Hematopoietic multipotent progenitor cell treated with erythropoietin and hydrocortisone succinate and interleukin-3 and kit ligand, for 8 days (in vitro differentiated cells): Measurements from ENCODE around the gene KCNN4.

Experiments
- DNase-seq: peaks from one replicate; pipeline ENCODE4 v3.0.0-alpha.2; 2015

KCNN4 gene

GRCh38 chr19:43748205-43748594, 32.6 kb downstream of the KCNN4 start:
- DNase-seq: no peak

- no peak for DNase-seq
Measured at GRCh38 chr19:43747557-43748204, 33.1 kb downstream of the KCNN4 start.

- peak; percentile 48 for DNase-seq
Measured at GRCh38 chr19:43743059-43743458, 37.7 kb downstream of the KCNN4 start.

DNA sequence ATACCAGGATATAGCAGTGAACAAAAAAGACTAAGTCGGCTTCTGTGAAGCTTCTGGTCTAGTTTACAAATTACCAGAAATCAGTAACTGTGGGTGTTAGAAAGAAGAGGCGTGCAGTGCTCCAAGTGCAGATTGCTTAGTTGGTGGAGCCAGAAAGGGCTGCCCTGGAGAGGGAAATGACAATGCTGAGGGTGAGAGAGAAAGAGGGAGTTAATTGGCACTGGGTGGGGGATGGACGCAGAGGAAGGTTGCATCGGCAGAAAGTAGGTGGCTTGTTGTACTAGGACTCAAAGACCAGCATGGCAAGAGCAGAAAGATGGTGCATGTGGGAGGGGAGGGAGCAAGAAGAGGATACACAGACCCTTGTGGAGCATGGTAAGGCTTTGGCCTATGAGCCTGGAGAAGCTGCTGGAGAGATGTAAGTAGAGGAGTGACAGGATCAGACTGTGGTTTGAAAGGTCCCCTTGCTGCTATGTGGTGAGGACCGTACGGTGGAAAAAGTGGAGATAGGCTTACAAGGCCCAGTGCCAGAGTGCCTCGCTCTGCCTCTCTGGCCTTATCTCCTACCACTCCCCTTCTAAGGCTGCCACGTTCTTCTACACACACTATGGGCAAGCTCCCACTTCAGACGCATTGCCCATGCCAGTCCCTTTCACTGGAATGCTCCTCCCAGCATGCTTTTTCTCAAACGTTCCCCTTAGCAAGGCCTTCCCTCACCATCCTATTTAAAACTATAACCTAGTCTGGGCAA, 39.5 kb downstream of the KCNN4 start:
- DNase-seq: peak; percentile 89

- no peak for DNase-seq
Measured at GRCh38 chr19:43739439-43740235, 41.1 kb downstream of the KCNN4 start.

GRCh38 chr19:43738780-43739211, 42.0 kb downstream of the KCNN4 start:
- DNase-seq: peak; percentile 81

- DNase-seq: no peak
Measured at GRCh38 chr19:43735957-43736356, 44.8 kb downstream of the KCNN4 start.

DNA sequence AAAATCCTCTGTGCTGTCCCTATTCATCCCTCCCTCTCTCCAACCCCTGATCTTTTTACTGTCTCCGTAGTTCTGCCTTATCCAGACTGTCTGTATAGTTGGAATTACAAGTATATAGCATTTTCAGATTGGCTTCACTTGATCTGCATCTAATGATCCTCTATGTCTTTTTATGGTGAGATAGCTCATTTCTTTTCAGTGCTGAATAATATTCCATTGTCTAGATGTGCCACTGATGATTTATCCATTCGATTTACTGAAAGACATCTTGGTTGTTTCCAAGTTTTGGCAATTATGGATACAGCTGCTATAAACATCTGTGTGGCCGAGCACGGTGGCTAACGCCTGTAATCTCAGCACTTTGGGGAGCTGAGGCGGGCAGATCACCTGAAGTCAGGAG, 45.8 kb downstream of the KCNN4 start:
- DNase-seq: no peak

GRCh38 chr19:43731846-43732245, 48.9 kb downstream of the KCNN4 start:
- no peak for DNase-seq

GRCh38 chr19:43731346-43731745, 49.4 kb downstream of the KCNN4 start:
- DNase-seq: no peak

GRCh38 chr19:43729919-43730318, 50.9 kb downstream of the KCNN4 start:
- no peak for DNase-seq

GRCh38 chr19:43727593-43727853, 53.2 kb downstream of the KCNN4 start:
- no peak for DNase-seq

GRCh38 chr19:43726736-43727592, 53.8 kb downstream of the KCNN4 start:
- DNase-seq: no peak

DNA sequence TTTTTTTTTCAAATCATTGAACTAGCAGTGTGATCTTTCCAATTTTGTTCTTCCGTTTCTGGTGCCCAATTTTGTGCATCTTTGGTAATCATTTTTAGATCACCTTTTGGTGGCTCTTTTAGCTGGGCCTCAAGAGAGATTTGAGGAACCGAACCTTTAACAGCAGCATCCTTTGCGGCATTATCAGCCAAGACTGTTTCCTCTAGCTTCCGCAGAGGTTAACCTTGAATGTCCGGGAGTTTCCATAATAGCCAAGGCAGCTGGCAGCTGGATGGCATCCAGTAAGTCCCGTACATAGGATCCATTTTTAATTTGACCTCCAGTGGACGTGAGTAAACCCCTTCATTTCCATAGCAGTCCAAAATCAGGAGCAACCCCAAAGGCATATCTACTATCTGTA, 55.3 kb downstream of the KCNN4 start:
- DNase-seq: no peak

- no peak for DNase-seq
Measured at GRCh38 chr19:43724896-43725295, 55.9 kb downstream of the KCNN4 start.

- no peak for DNase-seq
Measured at GRCh38 chr19:43723588-43723987, 57.2 kb downstream of the KCNN4 start.

DNA sequence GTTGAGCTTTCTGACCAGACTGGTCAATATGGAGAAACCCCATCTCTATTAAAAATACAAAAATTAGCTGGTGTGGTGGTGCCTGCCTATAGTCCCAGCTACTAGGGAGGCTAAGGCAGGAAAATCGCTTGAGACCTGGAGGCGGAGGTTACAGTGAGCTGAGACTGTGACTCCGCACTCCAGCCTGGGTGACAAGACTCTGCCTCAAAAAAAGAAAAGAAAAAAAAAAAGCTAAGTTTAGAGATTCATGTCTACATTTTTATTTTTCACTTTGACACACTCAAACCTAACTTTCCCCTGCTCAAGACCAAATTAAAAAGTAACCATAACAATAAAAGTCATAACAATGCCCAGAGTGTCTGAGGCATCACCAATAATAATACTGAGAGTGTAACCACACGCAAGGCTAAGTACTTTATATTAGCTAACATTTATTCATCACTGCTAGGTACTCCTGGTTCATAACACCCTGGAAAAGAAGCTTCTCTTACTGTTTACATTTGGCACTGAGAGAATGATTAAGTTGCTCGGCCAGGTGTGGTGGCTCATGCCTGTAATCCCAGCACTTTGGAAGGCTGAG, 59.2 kb downstream of the KCNN4 start:
- no peak for DNase-seq

DNA sequence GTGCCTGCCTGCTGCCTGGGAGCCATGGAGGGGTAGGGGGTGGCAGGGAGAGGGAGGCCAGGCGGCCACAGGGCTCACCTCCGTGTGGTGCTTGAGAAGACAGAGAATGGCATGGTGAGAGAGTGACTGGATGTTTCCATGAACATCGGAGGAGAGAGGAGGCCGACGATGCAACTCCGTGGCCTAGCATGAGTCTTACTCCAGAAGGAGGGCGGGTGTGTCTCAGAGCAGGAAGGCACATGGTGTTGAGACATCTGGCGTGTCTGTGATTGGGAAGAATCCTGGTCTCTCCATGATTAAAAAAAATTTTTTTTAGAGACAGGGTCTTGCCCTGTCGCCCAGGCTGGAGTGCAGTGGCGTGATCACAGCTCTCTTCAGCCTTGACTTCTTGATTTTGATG, 59.8 kb downstream of the KCNN4 start:
- DNase-seq: no peak

- DNase-seq: no peak
Measured at GRCh38 chr19:43719918-43720317, 60.9 kb downstream of the KCNN4 start.

- DNase-seq: no peak
Measured at GRCh38 chr19:43719378-43719868, 61.4 kb downstream of the KCNN4 start.

DNA sequence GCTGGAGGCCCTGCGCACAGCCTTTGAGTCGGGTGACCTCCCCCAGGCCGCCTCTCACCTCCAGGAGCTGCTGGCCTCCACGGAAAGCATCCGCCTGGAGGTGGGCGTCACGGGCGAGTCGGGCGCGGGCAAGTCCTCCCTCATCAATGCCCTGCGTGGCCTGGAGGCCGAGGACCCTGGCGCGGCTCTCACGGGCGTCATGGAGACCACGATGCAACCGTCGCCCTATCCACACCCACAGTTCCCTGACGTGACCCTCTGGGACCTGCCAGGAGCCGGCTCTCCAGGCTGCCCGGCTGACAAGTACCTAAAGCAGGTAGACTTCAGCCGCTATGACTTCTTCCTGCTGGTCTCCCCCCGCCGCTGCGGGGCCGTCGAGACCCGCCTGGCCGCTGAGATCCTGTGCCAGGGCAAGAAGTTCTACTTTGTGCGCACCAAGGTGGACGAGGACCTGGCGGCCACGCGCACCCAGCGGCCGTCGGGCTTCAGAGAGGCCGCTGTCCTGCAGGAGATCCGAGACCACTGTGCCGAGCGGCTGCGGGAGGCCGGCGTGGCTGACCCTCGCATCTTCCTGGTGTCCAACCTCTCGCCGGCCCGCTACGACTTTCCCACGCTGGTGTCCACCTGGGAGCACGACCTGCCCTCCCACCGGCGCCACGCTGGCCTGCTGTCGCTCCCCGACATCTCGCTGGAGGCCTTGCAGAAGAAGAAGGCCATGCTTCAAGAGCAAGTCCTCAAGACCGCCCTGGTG, 62.0 kb downstream of the KCNN4 start:
- no peak for DNase-seq
